Measurements from ENCODE around the gene TEX2. TPM values are rescaled to one million over a fixed set of nuclear protein-coding genes. Genes with fewer than 3 reads are reported as not detected.

The TEX2 gene
- total RNA-seq, 1 experiment from 2014 or later = 20.1 TPM

- DNase-seq (ENCODE audit: low read depth, low spot score) = no peak
- Histone ChIP-seq H3K9me3 (ENCODE audit: control insufficient read depth, insufficient read depth, low read depth, low read length) (no peaks in the 10 kb centered on the region), H3K4me1 (ENCODE audit: control insufficient read depth, insufficient read depth, low read length) (no peaks in the 10 kb centered on the region), H3K27ac (ENCODE audit: low read length) (no peak overlapping the region), H3K27me3 (ENCODE audit: control insufficient read depth, insufficient read depth, low read length) (no peaks in the 10 kb centered on the region), H3K36me3 (ENCODE audit: control insufficient read depth, insufficient read depth, low read length) (no peaks in the 10 kb centered on the region), H3K4me3 (ENCODE audit: low read depth in 2 of 2, low read length in 2 of 2) (no peak overlapping the region)
- CTCF ChIA-PET = no interaction called here
- in situ Hi-C loops (cut with HindIII; ENCODE audit: low pct_unique_long_range_greater_than_20kb, low sequenced_read_pairs) (no loop called here), intact Hi-C loops (cut with micrococcal nuclease; ENCODE audit: unreplicated experiment) (no loop called here)
- POLR2A ChIA-PET = no interaction called here
- no peak for ATAC-seq
- no TSS peak for BruUV-seq (replicated peaks)
- no peak for TF ChIP-seq REST (IDR thresholded peaks at IDR 0.05; ENCODE audit: insufficient read depth in 1 of 2, low read depth in 2 of 2, low read length in 1 of 2)
- no peak for TF ChIP-seq CTCF (IDR thresholded peaks at IDR 0.05)
- no peak for TF ChIP-seq TCF7L2 (IDR thresholded peaks at IDR 0.05; ENCODE audit: low read depth, low read length)
- TF ChIP-seq POLR2AphosphoS5 (IDR thresholded peaks at IDR 0.05; ENCODE audit: low read depth, low read length) = no peak
- no peak for TF ChIP-seq SIN3A (IDR thresholded peaks at IDR 0.05; ENCODE audit: borderline replicate concordance, insufficient read depth, low read depth, low read length)
Measured at GRCh38 chr17:64190472-64190871, 72.6 kb downstream of the TEX2 start.

GRCh38 chr17:64188088-64188487 is 75.0 kb downstream of the TEX2 start:
- Histone ChIP-seq H3K9me3 (ENCODE audit: control insufficient read depth, insufficient read depth, low read depth, low read length) (no peaks in the 10 kb centered on the region), H3K4me3 (ENCODE audit: low read depth in 2 of 2, low read length in 2 of 2) (no peak overlapping the region), H3K36me3 (ENCODE audit: control insufficient read depth, insufficient read depth, low read length) (no peaks in the 10 kb centered on the region), H3K27me3 (ENCODE audit: control insufficient read depth, insufficient read depth, low read length) (no peaks in the 10 kb centered on the region), H3K4me1 (ENCODE audit: control insufficient read depth, insufficient read depth, low read length) (no peaks in the 10 kb centered on the region), H3K27ac (ENCODE audit: low read length) (no peak overlapping the region)
- no peak for TF ChIP-seq SIN3A (IDR thresholded peaks at IDR 0.05; ENCODE audit: borderline replicate concordance, insufficient read depth, low read depth, low read length)
- no peak for TF ChIP-seq REST (IDR thresholded peaks at IDR 0.05; ENCODE audit: insufficient read depth in 1 of 2, low read depth in 2 of 2, low read length in 1 of 2)
- TF ChIP-seq TCF7L2 (IDR thresholded peaks at IDR 0.05; ENCODE audit: low read depth, low read length) = no peak
- no peak for TF ChIP-seq CTCF (IDR thresholded peaks at IDR 0.05)
- TF ChIP-seq POLR2AphosphoS5 (IDR thresholded peaks at IDR 0.05; ENCODE audit: low read depth, low read length) = no peak
- ChIA-PET POLR2A (no interaction called here), CTCF (no interaction called here)
- DNase-seq (ENCODE audit: low read depth, low spot score) (no peak), ATAC-seq (no peak)
- no TSS peak for BruUV-seq (replicated peaks)
- in situ Hi-C loops (cut with HindIII; ENCODE audit: low pct_unique_long_range_greater_than_20kb, low sequenced_read_pairs) = no loop called here
- intact Hi-C loops (cut with micrococcal nuclease; ENCODE audit: unreplicated experiment) = no loop called here

Data from Panc1 (cell line).